H1 (cell line): ENCODE data around the gene CGRRF1. TPM values are rescaled to one million over a fixed set of nuclear protein-coding genes. Genes with fewer than 3 reads are reported as not detected.

Source experiments
- HDAC6 ChIP-seq: IDR thresholded peaks from one replicate; pipeline ENCODE4 v1.7.1; 2012; ENCODE audit warnings: low read depth, mild to moderate bottlenecking, inconsistent platforms, low read length, moderate library complexity
- JUN ChIP-seq: IDR thresholded peaks from 2 replicates; pipeline ENCODE4 v1.6.1; 2011; ENCODE audit warnings: low read depth, mild to moderate bottlenecking, improper control_type of control experiment, low read length
- JUND ChIP-seq: IDR thresholded peaks from 2 replicates; pipeline ENCODE4 v1.6.1; 2011; ENCODE audit warnings: mild to moderate bottlenecking, improper control_type of control experiment, low read length
- PHF8 ChIP-seq: fragments of 200-600 bp; sonication (generic); conservative IDR thresholded peaks from 2 replicates; pipeline ENCODE4 v1.7.1; 2012; ENCODE audit warnings: low read depth, mild to moderate bottlenecking, inconsistent platforms, low read length, moderate library complexity
- SUZ12 ChIP-seq: fragments of 200-600 bp; sonication (generic); IDR thresholded peaks from 2 replicates; pipeline ENCODE4 v1.6.1; 2012; ENCODE audit warnings: mild to moderate bottlenecking, inconsistent platforms, low read length, moderate library complexity, mixed read lengths
- YY1 ChIP-seq: IDR thresholded peaks from 2 replicates; pipeline ENCODE4 v1.6.1; 2011; ENCODE audit warnings: low read depth, mild to moderate bottlenecking, low read length
- ZNF274 ChIP-seq: IDR thresholded peaks from 2 replicates; pipeline ENCODE4 v1.7.0; 2012; ENCODE audit warnings: low read length, borderline replicate concordance; ENCODE audit errors: extremely low read depth
- polyA plus RNA-seq, 7 experiments: library from polyadenylated mRNA; depleted of rRNA in 3 of 7; stranded (reverse) in 5 of 7; unstranded in 2 of 7; fragments of >200 nt in 5 of 7; fragments of 200-250 nt in 2 of 7; gene quantifications; 1 replicate in 5 of 7; 2 replicates in 1 of 7; 4 replicates in 1 of 7; pipeline versions ENCODE4 v1.2.1 to v1.2.3, GENCODE V29; 2011 to 2013; ENCODE audit warnings: missing spikeins in 2 of 7, mixed read lengths in 2 of 7
- total RNA-seq: library from RNA; stranded (reverse); fragmentation: NEBNext Ultra II Directional; extraction: Animal tissue kit (Norgen Biotek cat#: 25700); gene quantifications from 2 replicates; pipeline ENCODE4 v1.2.1, GENCODE V29; 2021
- TF ChIP-seq, protein P1 (sequence below), 3 experiments: IDR thresholded peaks; 1 replicate in 2 of 3; 2 replicates in 1 of 3; pipeline versions ENCODE4 v1.5.1 to v1.6.1; 2011; ENCODE audit warnings: low read length in 3 of 3, mild to moderate bottlenecking in 3 of 3, inconsistent platforms in 2 of 3, low read depth in 1 of 3, moderate library complexity in 1 of 3; ENCODE audit not compliant: insufficient read depth in 1 of 3; ENCODE audit errors: control extremely low read depth in 1 of 3

The CGRRF1 gene
- total and polyA plus RNA-seq, 2 of the 8 experiments (the other 6 are each of a cell fraction or from before 2014, with no cell fraction given): 7.4 to 20.2 TPM

DNA sequence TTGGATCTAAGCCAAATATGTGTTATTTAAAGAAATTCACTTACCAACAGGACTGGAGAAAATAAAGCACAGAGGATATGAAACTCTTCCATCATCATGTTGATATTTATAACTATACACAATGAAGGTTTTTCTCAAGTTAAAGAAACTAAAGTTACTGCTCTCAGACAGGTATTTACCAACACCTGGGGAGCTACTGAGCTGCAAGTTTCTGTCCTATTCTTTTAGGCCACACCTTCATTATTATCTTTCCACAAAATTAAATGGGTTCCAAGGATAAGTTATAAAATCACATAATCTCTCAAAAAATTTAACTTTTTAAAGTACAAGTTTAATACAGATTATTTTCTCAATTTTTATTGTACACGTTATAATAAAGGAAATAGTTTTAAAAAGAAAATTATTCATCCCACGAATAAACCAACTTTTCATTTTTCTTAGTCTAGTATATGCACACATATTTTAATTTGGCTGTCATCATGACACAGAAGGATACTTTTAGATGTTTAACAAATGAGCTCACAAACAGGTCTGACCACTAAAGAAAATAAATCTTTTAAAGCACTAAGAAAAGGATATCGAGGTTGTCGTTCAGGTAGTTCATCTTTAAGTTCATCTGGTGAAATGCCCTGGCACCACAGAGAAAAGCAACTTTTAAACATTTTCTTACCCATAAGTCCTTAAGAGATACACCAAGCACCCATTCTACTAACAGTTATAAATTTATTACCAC is 28.7 kb upstream of the CGRRF1 start (continued):
- TF ChIP-seq YY1: no peak
- TF ChIP-seq SUZ12: no peak
- no peak for TF ChIP-seq JUN
- TF ChIP-seq HDAC6: no peak
- no peak for TF ChIP-seq JUND
- no peak for TF ChIP-seq ZNF274
- TF ChIP-seq PHF8: no peak
- TF ChIP-seq, protein P1, sequence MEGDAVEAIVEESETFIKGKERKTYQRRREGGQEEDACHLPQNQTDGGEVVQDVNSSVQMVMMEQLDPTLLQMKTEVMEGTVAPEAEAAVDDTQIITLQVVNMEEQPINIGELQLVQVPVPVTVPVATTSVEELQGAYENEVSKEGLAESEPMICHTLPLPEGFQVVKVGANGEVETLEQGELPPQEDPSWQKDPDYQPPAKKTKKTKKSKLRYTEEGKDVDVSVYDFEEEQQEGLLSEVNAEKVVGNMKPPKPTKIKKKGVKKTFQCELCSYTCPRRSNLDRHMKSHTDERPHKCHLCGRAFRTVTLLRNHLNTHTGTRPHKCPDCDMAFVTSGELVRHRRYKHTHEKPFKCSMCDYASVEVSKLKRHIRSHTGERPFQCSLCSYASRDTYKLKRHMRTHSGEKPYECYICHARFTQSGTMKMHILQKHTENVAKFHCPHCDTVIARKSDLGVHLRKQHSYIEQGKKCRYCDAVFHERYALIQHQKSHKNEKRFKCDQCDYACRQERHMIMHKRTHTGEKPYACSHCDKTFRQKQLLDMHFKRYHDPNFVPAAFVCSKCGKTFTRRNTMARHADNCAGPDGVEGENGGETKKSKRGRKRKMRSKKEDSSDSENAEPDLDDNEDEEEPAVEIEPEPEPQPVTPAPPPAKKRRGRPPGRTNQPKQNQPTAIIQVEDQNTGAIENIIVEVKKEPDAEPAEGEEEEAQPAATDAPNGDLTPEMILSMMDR (IDR thresholded peaks at IDR 0.05; ENCODE audit: control extremely low read depth in 1 of 3, insufficient read depth in 1 of 3, low read depth in 1 of 3, low read length in 3 of 3): no peak
- TF ChIP-seq, all 59 proteins: peak for 0
